ENCODE results near the gene FAT3.

The FAT3 gene

GRCh38 chr11:92216789-92217188 is 7.8 kb upstream of the FAT3 start:
- H3K27ac ChIP-seq: no peak overlapping the region
- no peak overlapping the region for H2AFZ ChIP-seq (ENCODE audit: low read depth)
- TF ChIP-seq CTCF (conservative IDR thresholded peaks at IDR 0.05; ENCODE audit: low read depth, low read length): no peak
- H3K27me3 ChIP-seq (ENCODE audit: insufficient read depth, low read depth): no peaks in the 10 kb centered on the region
- no peaks in the 10 kb centered on the region for H3K4me1 ChIP-seq (ENCODE audit: low read depth, poor library complexity, severe bottlenecking)
- no peak overlapping the region for H3K4me2 ChIP-seq
- H3K79me2 ChIP-seq (ENCODE audit: insufficient read depth, low read depth): no peaks in the 10 kb centered on the region
- H3K4me3 ChIP-seq (IDR thresholded peaks at IDR 0.05; ENCODE audit: insufficient read depth, low read depth, low read length): no peak overlapping the region
- no peaks in the 10 kb centered on the region for H3K36me3 ChIP-seq (ENCODE audit: insufficient read depth)
- H3K9ac ChIP-seq: no peak overlapping the region
- H4K20me1 ChIP-seq (ENCODE audit: insufficient read depth): no peaks in the 10 kb centered on the region

- H3K9ac ChIP-seq: no peak overlapping the region
- H3K4me3 ChIP-seq (IDR thresholded peaks at IDR 0.05; ENCODE audit: insufficient read depth, low read depth, low read length): no peak overlapping the region
- H3K27ac ChIP-seq: no peak overlapping the region
- H4K20me1 ChIP-seq (ENCODE audit: insufficient read depth): no peaks in the 10 kb centered on the region
- no peaks in the 10 kb centered on the region for H3K27me3 ChIP-seq (ENCODE audit: insufficient read depth, low read depth)
- no peaks in the 10 kb centered on the region for H3K4me1 ChIP-seq (ENCODE audit: low read depth, poor library complexity, severe bottlenecking)
- no peak overlapping the region for H2AFZ ChIP-seq (ENCODE audit: low read depth)
- no peaks in the 10 kb centered on the region for H3K79me2 ChIP-seq (ENCODE audit: insufficient read depth, low read depth)
- TF ChIP-seq CTCF (conservative IDR thresholded peaks at IDR 0.05; ENCODE audit: low read depth, low read length): no peak
- H3K4me2 ChIP-seq: no peak overlapping the region
- H3K36me3 ChIP-seq (ENCODE audit: insufficient read depth): no peaks in the 10 kb centered on the region
Observed at GRCh38 chr11:92219476-92219875, 5.1 kb upstream of the FAT3 start.

GRCh38 chr11:92222701-92223100 is 1.9 kb upstream of the FAT3 start:
- H3K27me3 ChIP-seq (ENCODE audit: insufficient read depth, low read depth): no peaks in the 10 kb centered on the region

GRCh38 chr11:92224054-92224406 is 588 bp upstream of the FAT3 start:
- Histone ChIP-seq H3K27ac (no peak overlapping the region), H3K27me3 (ENCODE audit: insufficient read depth, low read depth) (no peaks in the 10 kb centered on the region), H3K4me3 (IDR thresholded peaks at IDR 0.05; ENCODE audit: insufficient read depth, low read depth, low read length) (no peak overlapping the region), H4K20me1 (ENCODE audit: insufficient read depth) (no peaks in the 10 kb centered on the region), H3K36me3 (ENCODE audit: insufficient read depth) (no peaks in the 10 kb centered on the region), H2AFZ (ENCODE audit: low read depth) (no peak overlapping the region), H3K79me2 (ENCODE audit: insufficient read depth, low read depth) (no peaks in the 10 kb centered on the region), H3K4me2 (no peak overlapping the region), H3K9ac (no peak overlapping the region), H3K4me1 (ENCODE audit: low read depth, poor library complexity, severe bottlenecking) (no peaks in the 10 kb centered on the region)
- no peak for TF ChIP-seq CTCF (conservative IDR thresholded peaks at IDR 0.05; ENCODE audit: low read depth, low read length)

More at GRCh38 chr11:92222701-92223100, 1.9 kb upstream of the FAT3 start:
- Histone ChIP-seq H3K4me1 (ENCODE audit: low read depth, poor library complexity, severe bottlenecking) (no peaks in the 10 kb centered on the region), H3K4me3 (IDR thresholded peaks at IDR 0.05; ENCODE audit: insufficient read depth, low read depth, low read length) (no peak overlapping the region), H3K4me2 (no peak overlapping the region), H4K20me1 (ENCODE audit: insufficient read depth) (no peaks in the 10 kb centered on the region), H2AFZ (ENCODE audit: low read depth) (no peak overlapping the region), H3K79me2 (ENCODE audit: insufficient read depth, low read depth) (no peaks in the 10 kb centered on the region), H3K9ac (no peak overlapping the region), H3K36me3 (ENCODE audit: insufficient read depth) (no peaks in the 10 kb centered on the region), H3K27ac (no peak overlapping the region)
- no peak for TF ChIP-seq CTCF (conservative IDR thresholded peaks at IDR 0.05; ENCODE audit: low read depth, low read length)

Measured in KMS-11 (cell line).